ENCODE results near the gene SOX21.

The SOX21 gene

DNA sequence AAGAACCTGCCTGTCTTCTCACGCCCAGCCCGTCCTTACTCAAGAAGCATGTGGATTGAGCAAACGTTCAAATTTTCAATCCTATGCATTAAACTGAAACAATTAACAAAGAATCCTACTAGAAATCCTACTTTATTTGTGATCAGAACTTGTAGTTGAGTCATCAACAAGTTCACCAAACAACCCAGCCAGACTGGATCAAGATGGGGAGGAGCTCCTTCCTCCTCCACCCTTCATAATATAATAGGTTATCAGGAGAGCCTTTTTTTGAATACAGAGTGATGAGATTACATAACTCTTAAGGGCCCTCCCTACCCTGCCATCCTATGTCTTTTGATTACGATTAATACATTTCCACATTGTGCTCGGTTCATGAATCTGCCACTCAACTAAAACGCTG lies 32.7 kb downstream of the SOX21 start:
- no peak for DNase-seq

DNA sequence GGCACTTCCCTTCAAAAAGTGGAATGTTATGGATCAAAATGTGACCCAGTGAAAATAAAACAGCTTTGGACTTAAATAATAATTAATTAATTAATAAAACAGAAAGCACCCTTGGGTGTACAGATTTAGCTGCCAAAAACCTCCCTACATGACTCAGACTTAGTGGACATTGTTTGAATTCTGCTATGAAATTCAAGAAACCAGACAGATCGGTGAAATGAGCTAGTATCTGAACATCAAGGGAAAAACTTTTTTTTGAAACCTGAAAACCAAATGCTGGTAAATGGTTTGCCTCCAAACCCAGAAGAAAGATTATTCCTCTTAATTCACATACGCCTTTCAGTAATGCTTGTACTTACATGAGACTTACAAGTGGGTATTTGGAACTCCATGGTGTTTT lies 33.5 kb downstream of the SOX21 start:
- no peak for DNase-seq

DNA sequence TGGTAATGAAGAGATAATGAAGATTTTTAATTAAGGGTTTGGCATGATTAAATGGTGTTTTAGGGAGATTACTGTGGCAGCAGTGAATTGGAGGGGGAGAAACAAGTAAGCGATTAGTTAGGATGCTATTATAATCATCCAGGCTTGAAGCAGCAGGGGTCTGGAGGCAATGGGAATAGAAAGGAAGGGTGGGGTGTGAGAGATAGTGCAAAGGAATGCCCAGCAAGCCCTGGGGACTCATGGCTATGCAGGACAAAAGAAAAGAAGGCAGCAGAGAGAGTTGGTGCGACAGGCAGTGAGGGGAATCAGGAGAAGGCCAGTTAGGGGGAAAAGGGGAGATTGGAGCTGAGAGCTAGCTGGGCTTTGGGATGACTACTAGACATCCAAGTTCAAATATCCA lies 34.5 kb downstream of the SOX21 start:
- no peak for DNase-seq

DNA sequence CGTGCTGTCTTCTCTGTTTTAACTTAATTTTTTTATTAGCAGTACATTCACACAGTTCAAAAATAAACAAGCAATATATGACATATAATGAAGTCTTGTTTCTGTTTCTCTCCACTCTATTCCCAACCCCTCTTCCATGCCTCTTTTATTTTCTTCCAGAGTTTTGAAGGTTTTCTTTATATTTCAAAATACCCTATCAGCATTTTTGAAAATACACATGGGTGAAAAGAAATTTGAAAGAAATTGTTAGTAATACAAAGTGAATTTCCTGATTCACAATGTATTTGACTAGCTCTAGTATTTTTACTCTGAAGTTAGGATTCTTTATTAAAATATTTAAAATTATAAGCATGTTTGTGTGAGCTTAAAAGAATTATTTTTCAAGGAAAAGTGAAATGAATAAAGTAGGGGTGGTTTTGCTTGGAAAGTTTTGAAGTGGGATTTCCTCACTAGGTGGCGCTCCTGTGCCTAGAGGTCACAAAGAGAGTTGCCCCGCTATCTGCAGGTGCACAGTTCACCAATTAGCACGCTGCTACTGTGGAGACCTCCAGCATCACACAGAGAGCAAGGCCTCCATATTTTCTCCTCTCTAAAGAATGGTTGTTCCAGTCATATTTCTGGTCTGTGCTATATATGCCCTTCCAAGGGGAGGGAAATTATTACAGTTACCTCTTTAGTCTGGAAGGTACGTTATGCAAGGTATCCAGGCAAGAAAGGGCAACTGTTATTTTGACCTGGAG lies 37.6 kb downstream of the SOX21 start:
- peak in 39 of 56 donors; percentile 1 to 76 (median 17) for DNase-seq

DNA sequence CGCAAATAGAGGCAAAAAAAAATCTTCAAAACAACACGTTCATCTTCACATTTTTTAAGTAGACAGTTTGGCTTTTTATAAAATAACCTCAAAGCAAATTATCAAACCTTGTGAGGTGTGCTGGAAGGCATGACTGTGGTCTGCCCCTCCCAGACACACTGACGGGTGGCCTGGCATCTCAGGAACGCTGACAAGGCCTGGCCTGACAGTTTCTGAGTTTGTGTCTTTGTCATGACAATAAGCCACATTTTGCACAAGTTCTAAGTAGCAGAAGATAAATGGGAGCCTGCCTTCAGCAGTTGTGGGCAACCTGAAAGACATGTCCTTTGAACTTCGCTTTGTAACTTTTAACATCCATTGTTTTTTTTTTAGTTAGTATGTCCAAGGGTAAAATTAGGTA lies 38.5 kb downstream of the SOX21 start:
- no peak for DNase-seq

DNA sequence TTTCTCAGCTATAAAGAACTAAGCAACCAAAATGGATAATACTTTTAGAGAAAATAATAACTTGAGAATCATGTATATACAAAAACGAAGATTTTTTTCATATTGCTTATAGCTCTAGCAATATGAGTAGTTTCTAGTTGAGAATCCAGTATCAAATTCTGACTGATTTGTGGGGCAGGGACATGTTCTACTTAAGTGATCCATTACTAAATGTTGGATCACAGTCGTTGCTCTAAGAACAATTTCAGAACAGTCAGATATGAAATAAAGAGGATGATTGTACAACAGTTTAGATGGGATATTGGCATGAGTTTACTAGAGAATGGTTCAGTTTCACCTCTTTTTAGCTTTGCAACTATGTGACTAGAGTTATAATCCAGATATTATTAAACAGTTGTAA lies 39.9 kb downstream of the SOX21 start:
- no peak for DNase-seq

DNA sequence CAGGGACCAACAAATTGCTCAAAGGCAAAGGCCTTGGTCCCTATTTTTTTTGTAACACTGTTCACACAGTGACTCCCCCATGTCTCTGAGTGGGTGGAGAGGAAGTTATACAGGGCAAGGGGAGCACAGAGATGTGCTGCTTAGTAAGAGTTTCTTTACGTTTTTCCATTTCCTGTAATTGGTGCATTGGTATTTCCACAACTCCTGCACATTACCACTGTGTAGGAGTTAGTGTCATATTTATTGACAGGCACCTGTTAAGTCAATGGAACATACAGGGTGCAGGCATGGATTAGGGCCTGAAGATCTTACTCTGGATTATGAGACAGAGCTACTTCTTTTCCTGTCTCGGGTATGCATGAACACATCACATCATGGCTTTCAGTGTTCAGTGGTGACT lies 45.2 kb downstream of the SOX21 start:
- no peak for DNase-seq

DNA sequence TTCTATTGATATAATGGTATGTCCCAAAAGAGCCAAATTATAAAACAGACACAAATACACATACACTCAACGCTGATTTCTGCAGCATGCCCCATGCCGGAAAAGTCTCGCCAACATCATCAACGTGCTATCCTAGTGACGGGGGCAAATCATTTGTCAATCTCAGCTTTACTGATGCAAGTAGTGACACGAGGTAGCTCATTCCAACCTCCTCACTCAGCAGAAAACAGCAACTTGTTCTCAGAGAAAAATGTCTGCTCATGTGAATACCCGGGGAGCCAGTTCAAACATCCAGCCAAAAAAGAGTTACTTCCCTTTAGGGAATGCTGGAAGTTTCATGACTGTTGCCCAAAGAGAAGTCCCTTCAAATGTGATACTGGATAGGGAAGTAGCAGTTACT lies 46.3 kb downstream of the SOX21 start:
- DNase-seq: no peak

DNA sequence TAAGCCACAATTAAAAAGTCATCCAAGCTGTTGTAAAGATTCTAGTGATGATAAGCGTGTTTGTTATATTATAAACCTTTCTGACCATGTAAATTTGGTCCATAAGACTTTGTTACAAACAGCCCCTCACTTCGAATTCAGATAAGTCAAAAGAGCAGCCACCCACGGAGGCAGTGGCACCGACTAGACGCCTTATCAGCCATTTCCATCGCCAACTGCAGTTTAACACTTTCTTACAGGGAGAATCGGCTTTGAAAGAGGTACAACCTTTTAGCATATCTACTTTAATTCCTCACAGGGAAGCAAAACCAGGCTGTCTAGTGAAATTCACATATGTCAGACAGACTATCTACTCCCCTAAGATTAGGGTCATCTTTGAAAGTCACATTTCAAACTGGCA lies 47.5 kb downstream of the SOX21 start:
- DNase-seq: no peak

DNA sequence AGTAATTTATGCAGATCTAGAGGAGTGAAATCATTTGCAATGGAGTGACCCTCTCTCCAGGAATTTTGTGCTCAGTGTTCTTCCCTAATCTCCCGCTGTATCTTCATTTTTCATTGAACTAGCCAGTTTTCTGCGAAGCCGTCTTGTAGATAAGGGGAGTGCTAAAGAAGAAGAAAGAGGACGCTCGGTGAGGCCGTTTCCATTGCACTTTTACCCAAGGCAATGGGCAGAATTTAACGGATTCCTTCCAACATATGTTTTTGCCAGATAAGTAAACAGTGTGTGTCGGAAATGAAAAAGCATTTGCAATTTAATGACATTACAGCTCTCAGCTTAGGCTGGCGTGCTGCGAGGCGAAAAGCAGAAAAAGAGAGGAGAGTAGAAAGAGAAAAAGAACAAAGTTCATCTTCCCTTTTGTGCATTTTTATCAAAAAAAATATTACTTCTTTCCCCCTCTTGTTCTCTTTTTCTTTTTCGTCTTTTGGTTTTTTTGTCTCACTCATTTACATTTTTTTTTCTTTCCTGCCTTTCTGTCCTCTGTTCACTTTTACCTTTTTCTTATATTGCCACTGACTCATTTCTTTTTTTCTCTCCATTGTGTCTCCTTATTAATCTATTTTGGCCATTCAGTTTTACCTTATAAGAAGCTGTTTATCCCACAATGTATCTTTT lies 49.9 kb downstream of the SOX21 start:
- DNase-seq: no peak

DNA sequence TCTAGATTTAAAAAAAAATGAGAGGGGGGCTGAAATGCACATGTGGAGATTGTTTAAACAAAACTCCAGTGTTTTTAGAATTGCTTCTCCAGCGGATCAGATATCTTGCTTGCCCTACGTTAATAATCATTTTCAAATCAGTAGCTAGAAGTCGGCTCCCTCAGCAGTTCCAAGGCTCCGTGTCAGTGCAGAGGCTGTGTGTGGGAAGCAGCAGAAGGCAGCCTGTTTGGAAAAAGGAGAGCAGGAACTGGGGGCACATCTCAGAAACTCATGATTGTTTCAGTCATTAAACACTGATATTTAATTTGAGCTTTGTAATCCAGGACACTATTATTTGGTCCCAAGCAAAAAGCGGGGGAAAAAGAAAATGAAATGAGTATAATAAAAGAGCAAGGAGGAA lies 50.9 kb downstream of the SOX21 start:
- peak in 9 of 56 donors; percentile 0 to 9 (median 1) for DNase-seq

DNA sequence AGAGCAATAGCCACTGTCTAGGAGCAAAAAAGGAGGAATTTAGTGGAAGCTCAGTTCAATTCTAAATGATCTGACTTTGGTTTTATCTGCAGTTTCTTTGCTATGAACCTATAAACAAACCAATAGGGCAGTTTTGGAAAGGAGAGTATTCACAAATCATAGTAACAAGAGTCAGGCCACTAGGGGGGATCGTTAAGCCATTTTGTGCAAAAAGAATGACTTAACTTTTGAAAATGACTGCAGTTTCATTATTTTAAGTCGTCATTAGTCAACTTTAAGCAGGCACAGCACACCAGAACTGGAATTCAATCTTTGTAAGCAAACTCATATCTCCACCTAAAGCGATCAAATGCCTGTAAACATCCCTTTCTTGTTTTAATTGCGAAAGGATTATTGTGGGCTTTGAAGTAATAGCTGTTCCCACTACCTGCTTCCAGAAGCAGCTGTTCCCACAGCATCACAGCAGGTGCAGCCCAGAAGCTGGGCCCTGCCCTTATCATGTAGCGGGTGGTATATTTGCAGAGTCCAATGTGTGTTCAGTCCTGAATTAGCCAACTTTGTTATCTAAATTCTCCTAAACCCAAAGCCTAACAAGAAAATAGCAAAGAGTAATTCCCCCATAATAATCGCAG lies 51.5 kb downstream of the SOX21 start:
- peak in 4 of 56 donors; percentile 4 to 36 (median 16) for DNase-seq
